H1 (cell line): ENCODE measurements around the gene PRSS21. TPM values are rescaled to one million over a fixed set of nuclear protein-coding genes. Genes with fewer than 3 reads are reported as not detected.

Source experiments
- CTCF ChIA-PET: fragments of 300-600 bp; sonication (Branson Sonifier 250); formaldehyde crosslinking; loops from one replicate; lab custom pipeline; 2021; ENCODE audit not compliant: partially characterized antibody; lab: Charles Lee
- POLR2A ChIA-PET: fragments of 300-600 bp; sonication (Branson Sonifier 250); formaldehyde crosslinking; loops from one replicate; lab custom pipeline; 2021; ENCODE audit warnings: inconsistent platforms; ENCODE audit not compliant: partially characterized antibody; lab: Charles Lee
- DNase-seq, 2 experiments: peaks; one replicate each; pipeline versions ENCODE4 v3.0.0 to v3.0.0-alpha.2; 2010 to 2022; ENCODE audit warnings: low spot score in 2 of 2, low read depth in 1 of 2, mixed read lengths in 1 of 2
- FAIRE-seq: peaks from 2 replicates; lab custom pipeline; 2011; peaks lifted over from hg19 to GRCh38; lab: Jason Lieb, UNC
- H2AFZ ChIP-seq: 2 replicates; pipeline ENCODE4 v1.8.1; 2012; ENCODE audit warnings: low read length, inconsistent platforms
- H2AK5ac ChIP-seq: 2 replicates; pipeline ENCODE4 v1.6.1; 2013; ENCODE audit warnings: low read depth, low read length
- H2BK120ac ChIP-seq: replicated peaks from 2 replicates; pipeline ENCODE3; 2013; ENCODE audit warnings: low read depth, low read length, inconsistent platforms
- H2BK12ac ChIP-seq: 2 replicates; pipeline ENCODE4 v1.6.1; 2013; ENCODE audit warnings: low read depth, low read length
- H2BK15ac ChIP-seq: 2 replicates; pipeline ENCODE4 v1.6.1; 2013; ENCODE audit warnings: low read length
- H2BK20ac ChIP-seq: 2 replicates; pipeline ENCODE4 v1.6.1; 2013; ENCODE audit warnings: low read length
- H2BK5ac ChIP-seq: 2 replicates; pipeline ENCODE4 v1.6.1; 2013; ENCODE audit warnings: low read depth, low read length
- H3K14ac ChIP-seq: 2 replicates; pipeline ENCODE4 v1.6.1; 2013; ENCODE audit warnings: inconsistent platforms; ENCODE audit not compliant: insufficient read length
- H3K18ac ChIP-seq: 2 replicates; pipeline ENCODE4 v1.6.1; 2013; ENCODE audit warnings: low read length; ENCODE audit errors: extremely low read depth
- H3K23ac ChIP-seq: 2 replicates; pipeline ENCODE4 v1.6.1; 2013; ENCODE audit warnings: inconsistent platforms; ENCODE audit not compliant: insufficient read length
- H3K23me2 ChIP-seq: 2 replicates; pipeline ENCODE4 v1.6.1; 2013; ENCODE audit warnings: low read depth, low read length
- H3K27ac ChIP-seq: 2 replicates; pipeline ENCODE4 v1.6.1; 2011; ENCODE audit warnings: low read depth, low read length, inconsistent platforms
- H3K27me3 ChIP-seq, 4 experiments: replicated peaks in 1 of 4; 1 replicate in 1 of 4; 2 replicates in 3 of 4; pipeline versions ENCODE4 v1.6.1 to v1.8.1; 2011 to 2013; ENCODE audit warnings: low read length in 3 of 4, mild to moderate bottlenecking in 3 of 4, inconsistent platforms in 2 of 4, mixed read lengths in 2 of 4, moderate library complexity in 1 of 4; ENCODE audit not compliant: control insufficient read depth in 3 of 4, insufficient read depth in 3 of 4; ENCODE audit errors: extremely low read depth in 1 of 4
- H3K36me3 ChIP-seq, 4 experiments: 2 replicates each; pipeline versions ENCODE4 v1.6.1 to v1.8.1; 2011 to 2013; ENCODE audit warnings: mild to moderate bottlenecking in 4 of 4, low read length in 3 of 4, moderate library complexity in 2 of 4, control low read depth in 1 of 4, inconsistent platforms in 1 of 4; ENCODE audit not compliant: insufficient read depth in 4 of 4, control insufficient read depth in 2 of 4
- H3K4ac ChIP-seq: replicated peaks from 2 replicates; pipeline ENCODE3; 2013; ENCODE audit warnings: low read length, low read depth, mixed read lengths, inconsistent platforms; ENCODE audit not compliant: insufficient read length
- H3K4me1 ChIP-seq, 4 experiments: replicated peaks in 1 of 4; 1 replicate in 1 of 4; 2 replicates in 3 of 4; pipeline versions ENCODE4 v1.6.1 to v1.8.1; 2011 to 2013; ENCODE audit warnings: low read length in 3 of 4, inconsistent platforms in 2 of 4, mixed read lengths in 1 of 4; ENCODE audit not compliant: insufficient read depth in 4 of 4, control insufficient read depth in 3 of 4
- H3K4me2 ChIP-seq, 2 experiments: 2 replicates each; pipeline versions ENCODE4 v1.6.1 to v1.8.1; 2011 to 2013; ENCODE audit warnings: low read depth in 2 of 2, low read length in 2 of 2, control low read depth in 1 of 2, inconsistent platforms in 1 of 2, mild to moderate bottlenecking in 1 of 2; ENCODE audit not compliant: insufficient read depth in 1 of 2
- H3K4me3 ChIP-seq, 4 experiments: fragments of 200-600, 300-600 bp in 1 of 4; sonication (generic), shearing (Covaris generic), sonication (Bioruptor Twin) in 1 of 4; 2 replicates each; pipeline versions ENCODE4 v1.5.1 to v1.8.1; 2011 to 2016; ENCODE audit warnings: low read length in 4 of 4, low read depth in 3 of 4, control low read depth in 2 of 4, inconsistent platforms in 2 of 4, mild to moderate bottlenecking in 2 of 4, mixed read lengths in 1 of 4, moderate library complexity in 1 of 4; ENCODE audit not compliant: insufficient read depth in 2 of 4; ENCODE audit errors: extremely low read depth in 1 of 4
- H3K56ac ChIP-seq: replicated peaks from 2 replicates; pipeline ENCODE3; 2013; ENCODE audit warnings: low read depth, mild to moderate bottlenecking, mixed read lengths, low read length, inconsistent platforms; ENCODE audit not compliant: insufficient read length
- H3K79me1 ChIP-seq: 2 replicates; pipeline ENCODE4 v1.6.1; 2013; ENCODE audit warnings: low read depth, low read length, control low read depth
- H3K79me2 ChIP-seq, 2 experiments: 2 replicates each; pipeline versions ENCODE4 v1.6.1 to v1.8.1; 2012 to 2013; ENCODE audit warnings: low read length in 2 of 2, mild to moderate bottlenecking in 2 of 2, inconsistent platforms in 1 of 2; ENCODE audit not compliant: insufficient read depth in 2 of 2, control insufficient read depth in 1 of 2
- H3K9ac ChIP-seq, 4 experiments: replicated peaks in 1 of 4; 1 replicate in 1 of 4; 2 replicates in 3 of 4; pipeline versions ENCODE4 v1.6.1 to v1.8.1; 2011 to 2013; ENCODE audit warnings: low read depth in 3 of 4, low read length in 3 of 4, control low read depth in 2 of 4, mild to moderate bottlenecking in 2 of 4, moderate library complexity in 2 of 4, inconsistent platforms in 1 of 4; ENCODE audit errors: extremely low read depth in 1 of 4
- H3K9me3 ChIP-seq, 2 experiments: 2 replicates each; pipeline versions ENCODE4 v1.6.1 to v1.8.1; 2012 to 2013; ENCODE audit warnings: mild to moderate bottlenecking in 2 of 2, moderate library complexity in 2 of 2, control low read depth in 1 of 2, inconsistent platforms in 1 of 2, low read depth in 1 of 2, low read length in 1 of 2, mixed read lengths in 1 of 2; ENCODE audit not compliant: insufficient read depth in 2 of 2
- H4K20me1 ChIP-seq, 2 experiments: replicated peaks in 1 of 2; 2 replicates each; pipeline versions ENCODE3 to v1.8.1; 2011 to 2013; ENCODE audit warnings: inconsistent platforms in 2 of 2, low read length in 2 of 2, mild to moderate bottlenecking in 1 of 2; ENCODE audit not compliant: insufficient read depth in 2 of 2, control insufficient read depth in 1 of 2
- H4K5ac ChIP-seq: 2 replicates; pipeline ENCODE4 v1.6.1; 2013; ENCODE audit warnings: low read length, low read depth, mixed read lengths, inconsistent platforms; ENCODE audit not compliant: insufficient read length
- H4K8ac ChIP-seq: 2 replicates; pipeline ENCODE4 v1.8.0; 2013; ENCODE audit warnings: mild to moderate bottlenecking, moderate library complexity, low read length, inconsistent platforms; ENCODE audit not compliant: insufficient read depth; ENCODE audit errors: extremely low read depth
- H4K91ac ChIP-seq: replicated peaks from 2 replicates; pipeline ENCODE3; 2013; ENCODE audit warnings: low read length, mixed read lengths, inconsistent platforms; ENCODE audit not compliant: insufficient read length
- BRCA1 ChIP-seq: IDR thresholded peaks from 2 replicates; pipeline ENCODE4 v1.6.1; 2012; ENCODE audit warnings: low read depth, low read length, improper control_type of control experiment
- HDAC2 ChIP-seq, 2 experiments: fragments of 300-600 bp in 1 of 2; sonication (generic) in 1 of 2; IDR thresholded peaks; 2 replicates each; pipeline ENCODE4 v1.6.1; 2011 to 2012; ENCODE audit warnings: low read depth in 2 of 2, low read length in 2 of 2, mild to moderate bottlenecking in 2 of 2, moderate library complexity in 2 of 2, borderline replicate concordance in 1 of 2, inconsistent platforms in 1 of 2
- SIN3A ChIP-seq, 2 experiments: IDR thresholded peaks in 1 of 2; conservative IDR thresholded peaks in 1 of 2; 2 replicates each; pipeline ENCODE4 v1.6.1; 2011 to 2012; ENCODE audit warnings: low read length in 2 of 2, improper control_type of control experiment in 1 of 2, low read depth in 1 of 2, mild to moderate bottlenecking in 1 of 2
- WGBS, 2 experiments: shearing (Covaris generic) in 1 of 2; methylation state at CpG; one replicate each; pipeline versions ENCODE4 v1.1.6 to v1.1.7; 2013 to 2015; ENCODE audit warnings: low lambda C conversion rate in 2 of 2, mixed read lengths in 2 of 2, inconsistent platforms in 1 of 2, low coverage in 1 of 2, missing lambda C conversion rate in 1 of 2; ENCODE audit not compliant: insufficient replicate concordance in 2 of 2, insufficient coverage in 1 of 2, insufficient read length in 1 of 2; ENCODE audit errors: extremely low coverage in 1 of 2, missing lambda C conversion rate in 1 of 2; 5-methylcytosine and 5-hydroxymethylcytosine counted together
- polyA plus RNA-seq, 7 experiments: library from polyadenylated mRNA; depleted of rRNA in 3 of 7; stranded (reverse) in 5 of 7; unstranded in 2 of 7; fragments of >200 nt in 5 of 7; fragments of 200-250 nt in 2 of 7; gene quantifications; 1 replicate in 5 of 7; 2 replicates in 1 of 7; 4 replicates in 1 of 7; pipeline versions ENCODE4 v1.2.1 to v1.2.3, GENCODE V29; 2011 to 2013; ENCODE audit warnings: missing spikeins in 2 of 7, mixed read lengths in 2 of 7
- total RNA-seq: library from RNA; stranded (reverse); fragmentation: NEBNext Ultra II Directional; extraction: Animal tissue kit (Norgen Biotek cat#: 25700); gene quantifications from 2 replicates; pipeline ENCODE4 v1.2.1, GENCODE V29; 2021

The PRSS21 gene
- total and polyA plus RNA-seq, 2 of the 8 experiments (the other 6 are each of a cell fraction or from before 2014, with no cell fraction given), result 0.76 to 1.0 TPM

GRCh38 chr16:2815299-2815771, 1.7 kb upstream of the PRSS21 start:
- no peak overlapping the region for H3K4me2 ChIP-seq
- H3K23ac ChIP-seq, result no peak overlapping the region
- H3K27me3 ChIP-seq, result 0 out of 7 replicates have a peak, but pooled peaks cover 0 to 2% (median 0%) of the 10 kb centered on the region in 4 experiments
- H2BK5ac ChIP-seq, result no peak overlapping the region
- no peaks in the 10 kb centered on the region for H3K36me3 ChIP-seq
- H3K27ac ChIP-seq, result no peak overlapping the region
- no peak overlapping the region for H2BK20ac ChIP-seq
- H3K4me1 ChIP-seq, result peaks cover 0 to 11% (median 1%) of the 10 kb centered on the region in 4 experiments; a peak in 2 of 7 replicates
- no peaks in the 10 kb centered on the region for H3K79me2 ChIP-seq
- no peak overlapping the region for H4K5ac ChIP-seq
- ChIA-PET POLR2A (no interaction called here), CTCF (interaction anchor here (0.6 to 2.0 kb wide), 6 partner anchors 7 to 95 kb away, joined by 3 to 9 read pairs (median 4); no protein-coding TSS in a partner anchor)
- no peaks in the 10 kb centered on the region for H3K9me3 ChIP-seq
- H2BK12ac ChIP-seq, result no peak overlapping the region
- H2BK120ac ChIP-seq, result no peak overlapping the region
- no peak for DNase-seq
- no peak overlapping the region for H3K56ac ChIP-seq
- 93% methylated on average over 9 of the region's 10 CpGs; no CpG with 5 or more reads in 1 of the 2 experiments for WGBS, 2 experiments
- H2BK15ac ChIP-seq, result no peak overlapping the region
- no peaks in the 10 kb centered on the region for H4K20me1 ChIP-seq
- H3K23me2 ChIP-seq, result no peaks in the 10 kb centered on the region
- no peak overlapping the region for H3K14ac ChIP-seq
- no peak overlapping the region for H4K91ac ChIP-seq
- no peaks in the 10 kb centered on the region for H3K79me1 ChIP-seq
- H2AK5ac ChIP-seq, result no peak overlapping the region
- no peak overlapping the region for H3K18ac ChIP-seq
- no peak overlapping the region for H3K4me3 ChIP-seq
- H3K9ac ChIP-seq, result no peak overlapping the region
- H2AFZ ChIP-seq, result no peak overlapping the region
- H4K8ac ChIP-seq, result no peak overlapping the region; the same call in 1 of the 2 replicates
- no peak for FAIRE-seq
- H3K4ac ChIP-seq, result no peak overlapping the region
- TF ChIP-seq SIN3A (conservative IDR thresholded peaks at IDR 0.05 in 1 of 2, IDR thresholded peaks at IDR 0.05 in 1 of 2; ENCODE audit: low read depth in 1 of 2, low read length in 2 of 2) (no peak), BRCA1 (no peak), HDAC2 (IDR thresholded peaks at IDR 0.05; ENCODE audit: borderline replicate concordance in 1 of 2, low read depth in 2 of 2, low read length in 2 of 2) (no peak)
